Brain pericyte (primary cell): ENCODE measurements around the gene TMEM175.

Experiments
- DNase-seq: peaks from one replicate; pipeline ENCODE4 v3.0.0-alpha.2; 2012; ENCODE audit warnings: low read depth, low spot score

TMEM175 gene

DNA sequence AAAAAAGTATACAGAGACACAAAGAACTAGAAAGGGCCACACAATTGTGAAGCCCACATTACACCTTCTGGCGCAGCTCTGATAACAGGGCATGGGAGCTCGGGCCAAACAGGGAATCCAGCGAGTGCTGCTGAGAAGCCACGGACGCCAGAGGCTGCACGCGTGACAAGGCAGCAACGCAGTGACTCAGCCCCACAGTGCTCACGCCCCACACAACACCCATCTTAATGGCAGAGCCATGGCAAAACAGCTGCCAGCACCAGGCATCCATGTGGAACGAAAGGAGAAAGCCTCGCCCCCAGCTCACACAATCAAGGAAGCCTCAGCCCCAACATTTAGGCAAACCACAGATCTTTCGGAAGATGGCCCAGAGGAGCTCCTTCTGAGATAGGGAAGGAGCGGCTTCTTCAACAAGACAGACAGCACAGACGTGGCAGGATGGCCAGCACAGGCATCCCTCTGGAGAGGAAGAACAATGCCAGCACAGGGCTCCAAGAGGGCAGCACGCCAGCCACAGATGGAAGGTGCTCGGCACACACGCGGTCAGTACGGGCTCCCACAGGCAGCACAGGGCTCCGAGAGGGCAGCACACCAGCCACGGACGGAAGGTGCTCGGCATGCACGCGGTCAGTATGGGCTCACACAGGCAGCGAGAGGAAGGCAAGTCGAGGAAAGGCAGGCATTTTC, 33.2 kb upstream of the TMEM175 start:
- DNase-seq, result no peak

GRCh38 chr4:899556-899906, 32.7 kb upstream of the TMEM175 start:
- no peak for DNase-seq

DNA sequence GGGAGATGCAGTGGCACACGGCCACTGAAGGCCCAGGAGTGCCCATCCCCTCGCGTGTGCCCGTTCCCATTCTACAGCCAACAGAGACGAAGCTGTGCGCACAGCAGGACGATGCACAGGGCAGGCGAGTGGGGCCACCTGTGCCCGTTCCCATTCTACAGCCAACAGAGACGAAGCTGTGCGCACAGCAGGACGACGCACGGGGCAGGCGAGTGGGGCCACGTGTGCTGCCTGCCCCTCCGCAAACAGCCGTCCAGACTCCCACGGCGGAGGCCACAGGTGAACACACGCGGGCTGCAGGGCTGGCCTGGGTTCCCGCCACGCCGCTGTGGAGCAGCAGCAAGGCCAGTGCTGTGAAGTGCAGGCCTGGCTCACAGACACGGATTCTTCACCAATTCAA, 32.2 kb upstream of the TMEM175 start:
- no peak for DNase-seq

DNA sequence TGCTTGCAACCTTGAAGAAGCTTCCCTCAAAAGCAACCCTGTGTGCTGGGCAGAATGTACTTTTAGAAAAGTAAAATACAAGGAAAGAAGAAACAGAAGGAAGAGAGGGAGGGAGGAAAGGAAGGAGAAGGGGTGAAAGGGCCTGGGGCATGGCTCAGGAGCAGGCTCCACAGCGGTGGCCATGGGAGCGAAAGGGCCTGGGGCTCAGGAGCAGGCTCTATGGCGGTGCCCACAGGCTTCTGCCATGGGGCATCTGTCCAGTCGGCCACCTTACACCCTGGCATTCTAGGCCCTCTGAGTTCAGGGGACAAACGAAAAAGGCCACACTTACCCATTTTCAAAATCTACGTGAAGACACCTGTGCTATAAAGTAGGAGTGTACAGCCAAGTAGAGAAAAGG, 31.5 kb upstream of the TMEM175 start:
- DNase-seq, result no peak

- DNase-seq, result no peak
Observed at GRCh38 chr4:901192-901910, 30.9 kb upstream of the TMEM175 start.

DNA sequence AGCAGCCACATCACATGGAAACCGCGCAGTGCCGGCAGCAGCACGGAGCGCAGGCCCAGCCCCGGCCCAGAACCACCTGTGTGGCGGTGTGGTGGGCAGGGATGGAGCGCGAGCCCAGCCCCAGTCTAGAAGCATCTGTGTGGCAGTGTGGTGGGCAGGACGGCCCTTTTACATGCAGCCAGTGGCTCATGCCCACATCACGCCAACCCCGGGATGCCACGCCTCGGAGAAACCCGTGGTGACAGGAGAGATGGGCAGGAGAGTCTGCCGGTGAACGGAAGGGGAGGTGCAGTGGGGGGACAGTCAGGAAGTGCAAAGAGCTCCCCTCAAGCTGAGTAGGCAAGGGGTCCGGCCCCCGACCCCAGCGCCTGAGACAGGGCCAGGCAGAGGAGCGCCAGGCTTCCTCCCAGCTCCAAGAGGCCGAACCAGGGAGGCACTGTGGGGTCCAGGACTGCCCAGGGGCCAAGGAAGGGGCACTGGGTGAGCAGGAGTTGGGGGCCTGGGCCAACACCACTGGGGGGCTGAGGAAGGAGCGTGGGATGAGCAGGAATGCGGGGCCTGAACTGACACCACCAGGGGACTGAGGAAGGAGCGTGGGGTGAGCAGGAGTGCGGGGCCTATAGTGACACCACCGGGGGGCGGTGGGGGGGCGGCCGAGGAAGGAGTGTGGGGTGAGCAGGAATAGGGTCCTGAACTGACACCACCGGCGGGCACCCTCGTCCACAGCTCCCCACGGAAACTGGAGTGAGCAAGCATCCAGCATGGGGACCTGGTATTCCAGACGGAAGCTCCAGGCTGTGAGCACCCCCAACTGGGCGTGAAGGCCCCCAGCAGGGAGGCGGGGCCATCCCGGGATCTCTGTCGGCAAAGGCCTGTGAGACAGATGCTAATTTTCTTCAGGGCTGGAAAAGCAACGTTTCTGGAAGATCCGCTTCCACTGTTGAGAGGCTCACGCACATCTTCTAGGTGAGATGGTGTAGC, 28.9 kb upstream of the TMEM175 start:
- no peak for DNase-seq

DNA sequence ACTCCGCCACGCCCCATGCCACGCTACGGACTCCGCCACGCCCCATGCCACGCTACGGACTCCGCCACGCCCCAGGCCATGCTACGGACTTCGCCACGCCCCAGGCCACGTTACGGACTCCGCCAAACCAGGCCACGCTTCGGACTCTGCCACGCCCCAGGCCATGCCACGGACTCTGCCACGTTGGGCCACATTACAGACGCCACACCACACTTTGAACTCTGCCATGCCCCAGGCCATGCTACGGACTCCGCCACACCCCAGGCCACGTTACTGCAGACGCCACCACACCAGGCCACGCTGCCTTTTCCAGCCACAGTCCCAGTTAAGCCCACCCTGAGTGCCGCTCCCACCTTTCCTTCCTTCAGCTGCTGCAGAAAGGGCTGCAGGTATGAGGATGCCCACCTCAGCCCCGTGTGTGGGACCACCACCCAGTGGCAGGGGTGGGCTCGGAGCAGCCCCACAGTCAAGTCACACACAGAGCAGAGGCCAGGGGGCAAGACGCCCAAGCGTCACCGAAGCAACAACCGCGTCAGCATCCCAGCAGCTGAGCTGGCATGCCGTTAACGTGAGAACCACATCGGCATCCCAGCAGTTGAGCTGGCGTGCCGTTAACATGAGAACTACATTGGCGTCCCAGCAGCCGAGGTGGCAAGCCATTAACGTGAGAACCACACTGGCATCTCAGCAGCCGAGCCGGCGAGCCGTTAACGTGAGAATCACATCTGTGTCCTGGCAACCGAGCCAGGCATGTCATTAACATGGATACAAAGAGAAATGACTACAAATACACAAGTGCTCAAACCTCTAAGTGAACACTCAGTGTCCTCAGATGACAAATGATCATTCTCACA, 26.5 kb upstream of the TMEM175 start:
- no peak for DNase-seq

DNA sequence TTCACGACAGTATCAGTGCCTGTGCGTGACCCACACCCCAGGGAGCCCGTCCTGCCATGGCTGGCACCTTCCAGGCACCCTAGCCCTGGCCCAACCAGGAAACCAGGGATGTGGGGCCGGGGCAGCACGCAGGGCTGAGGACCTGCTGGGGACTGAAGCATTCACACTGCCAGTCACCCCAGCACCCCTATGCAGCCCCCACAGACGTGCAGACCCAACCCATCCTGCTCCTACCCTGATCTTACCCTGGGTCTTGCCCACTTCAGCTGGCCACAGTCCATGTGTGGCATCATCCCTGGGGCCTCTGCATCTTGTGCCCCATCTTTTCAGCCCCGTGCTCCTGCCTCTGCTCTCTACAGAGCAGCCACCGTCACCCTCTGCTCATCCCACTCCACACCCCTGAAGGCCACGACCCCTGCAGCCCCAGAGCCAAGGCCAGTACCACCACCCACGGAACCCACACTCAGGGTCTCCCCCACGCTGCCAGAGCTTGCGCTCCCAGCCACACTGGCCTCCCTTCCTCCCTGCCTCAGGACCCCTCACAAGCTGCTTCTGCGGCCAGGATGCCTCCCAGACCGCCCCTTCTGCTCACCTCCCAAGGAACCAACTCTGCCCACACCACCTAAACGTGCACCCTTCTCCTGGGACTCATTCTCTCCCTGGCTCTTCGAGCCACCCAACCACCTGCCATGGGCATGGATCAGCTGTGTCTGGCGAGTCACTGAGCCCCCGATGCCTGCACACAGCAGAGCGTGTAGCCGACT, 25.7 kb upstream of the TMEM175 start:
- no peak for DNase-seq

- no peak for DNase-seq
Observed at GRCh38 chr4:907103-907400, 25.2 kb upstream of the TMEM175 start.

GRCh38 chr4:907691-908425, 24.4 kb upstream of the TMEM175 start:
- no peak for DNase-seq

GRCh38 chr4:909131-909571, 23.1 kb upstream of the TMEM175 start:
- no peak for DNase-seq

DNA sequence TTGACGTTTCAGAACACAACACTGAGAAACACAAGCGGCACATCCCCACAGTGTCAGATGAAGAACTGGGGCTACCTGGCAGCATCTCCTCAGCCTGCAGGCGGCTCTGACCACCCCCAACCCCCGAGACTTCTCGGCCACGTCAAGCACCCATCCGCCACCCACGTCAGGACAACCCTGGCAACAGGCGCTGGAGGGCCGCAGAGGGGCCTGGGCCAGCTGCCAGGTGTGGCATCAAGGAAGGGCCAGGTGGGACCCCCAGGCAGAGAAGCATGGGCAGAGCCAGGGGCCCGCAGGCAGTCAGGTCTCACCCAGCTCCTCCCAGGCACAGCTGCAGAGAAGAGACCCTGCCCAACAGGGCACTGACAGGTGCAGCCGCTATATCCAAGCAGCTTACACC, 22.4 kb upstream of the TMEM175 start:
- no peak for DNase-seq

DNA sequence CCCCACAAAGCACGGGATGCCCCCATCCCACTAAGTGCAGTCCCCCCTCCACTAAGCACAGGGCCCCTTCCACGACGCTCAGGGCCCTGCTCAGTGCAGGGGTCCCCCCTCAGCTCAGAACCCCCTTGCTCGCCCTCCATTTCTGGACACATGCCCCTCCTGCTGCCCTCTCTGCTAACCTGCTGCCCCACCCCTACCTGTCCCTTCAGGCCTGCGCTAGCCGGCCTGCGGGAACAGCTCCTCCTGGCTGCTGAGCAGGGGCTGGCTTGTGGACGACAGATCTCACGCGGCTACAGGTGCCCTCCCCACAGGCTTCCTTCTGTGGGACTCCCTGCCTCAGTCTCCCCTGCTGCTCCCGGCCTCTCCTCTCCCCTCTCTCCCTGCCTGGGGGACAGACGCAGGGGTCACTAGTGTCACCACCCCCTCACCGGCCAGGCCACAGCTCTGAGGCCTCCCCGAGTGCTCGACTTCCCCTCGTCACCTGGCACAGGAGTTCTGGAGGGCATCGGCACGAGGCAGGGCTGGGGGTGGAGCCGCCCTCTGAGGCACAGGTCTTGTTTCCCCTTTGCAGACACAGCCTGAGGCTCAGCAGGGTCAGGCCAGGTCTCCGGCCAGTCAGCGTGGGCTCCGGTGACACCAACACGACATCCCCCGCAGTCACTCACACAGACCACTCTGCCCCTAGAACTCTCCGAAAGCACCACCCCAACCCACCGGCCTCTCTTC, 21.7 kb upstream of the TMEM175 start:
- DNase-seq, result no peak

GRCh38 chr4:911221-911751, 21.0 kb upstream of the TMEM175 start:
- no peak for DNase-seq

- DNase-seq, result no peak
Observed at GRCh38 chr4:911871-912490, 20.3 kb upstream of the TMEM175 start.

DNA sequence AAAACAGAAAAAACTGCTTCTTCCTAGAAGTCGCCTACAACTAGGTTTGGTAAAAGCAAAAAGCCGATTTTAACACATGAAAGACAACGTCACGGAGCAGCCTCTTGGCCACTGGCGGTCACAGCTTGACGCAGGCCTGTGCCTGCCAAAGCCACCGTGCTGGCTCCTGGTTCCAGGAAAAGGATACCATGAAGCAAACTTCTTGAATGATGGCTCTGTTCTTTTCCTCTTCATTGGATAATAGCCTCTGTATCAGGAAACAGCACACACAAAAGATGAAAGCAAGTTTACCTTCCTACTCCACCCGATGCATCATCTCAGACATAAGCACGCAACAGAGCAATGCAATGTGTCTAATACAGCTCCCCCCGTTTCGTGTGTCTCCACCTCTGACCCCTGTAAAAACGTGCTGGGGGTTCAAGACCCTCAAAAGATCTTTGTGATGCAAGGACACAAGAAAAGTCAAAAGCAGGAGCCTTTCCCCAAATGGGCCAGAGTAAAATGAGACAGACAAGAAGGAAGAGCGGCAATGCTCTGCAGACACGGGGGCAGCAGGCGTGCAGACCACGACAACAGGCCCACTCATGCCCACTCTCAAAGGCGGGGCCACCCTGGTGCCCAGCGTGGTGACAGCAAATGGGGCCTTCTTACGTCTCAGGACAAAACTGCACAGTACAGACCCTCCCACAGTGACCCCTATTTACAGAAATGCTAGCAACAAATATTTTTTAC, 19.5 kb upstream of the TMEM175 start:
- no peak for DNase-seq

GRCh38 chr4:913280-913618, 19.0 kb upstream of the TMEM175 start:
- DNase-seq, result no peak

DNA sequence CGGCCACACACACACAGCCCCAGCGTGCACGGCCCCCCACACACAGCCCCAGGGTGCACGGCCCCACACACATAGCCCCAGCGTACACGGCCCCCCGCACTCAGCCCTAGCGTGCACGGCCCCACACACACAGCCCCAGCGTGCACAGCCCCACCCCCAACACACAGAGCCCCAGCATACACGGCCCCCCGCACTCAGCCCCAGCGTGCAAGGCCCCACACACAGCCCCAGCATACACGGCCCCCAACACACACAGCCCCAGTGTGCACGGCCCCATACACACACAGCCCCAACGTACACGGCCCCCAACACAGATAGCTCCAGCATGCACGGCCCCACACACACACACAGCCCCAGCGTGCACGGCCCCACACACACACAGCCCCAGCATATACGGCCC, 17.7 kb upstream of the TMEM175 start:
- no peak for DNase-seq
